DND-41 (cell line): ENCODE data around the gene HTRA1.

Source experiments
- ATAC-seq: fragments of 200-7000 bp; cut with Tn5 transposase; 3 replicates; pipeline ENCODE4 v1.9.1; 2021; ENCODE audit warnings: low read depth; ENCODE audit not compliant: insufficient read depth
- DNase-seq: peaks from one replicate; pipeline ENCODE4 v3.0.0-alpha.2; 2020
- H2AFZ ChIP-seq: 2 replicates; pipeline ENCODE4 v1.6.0; 2012; ENCODE audit warnings: low read depth, low read length
- H3K27ac ChIP-seq: 2 replicates; pipeline ENCODE4 v1.5.1; 2012; ENCODE audit warnings: low read length, inconsistent platforms
- H3K27me3 ChIP-seq: fragments of 200-600 bp; sonication (generic); 2 replicates; pipeline ENCODE4 v1.6.0; 2012; ENCODE audit warnings: low read length, mild to moderate bottlenecking, inconsistent platforms; ENCODE audit not compliant: insufficient read depth, poor library complexity
- H3K36me3 ChIP-seq: 2 replicates; pipeline ENCODE4 v1.5.1; 2012; ENCODE audit warnings: low read length, inconsistent platforms; ENCODE audit not compliant: insufficient read depth
- H3K4me1 ChIP-seq: 2 replicates; pipeline ENCODE4 v1.5.1; 2012; ENCODE audit warnings: mild to moderate bottlenecking, low read length; ENCODE audit not compliant: insufficient read depth
- H3K4me2 ChIP-seq: 2 replicates; pipeline ENCODE4 v1.6.0; 2012; ENCODE audit warnings: mild to moderate bottlenecking, moderate library complexity, low read length, inconsistent platforms; ENCODE audit not compliant: insufficient read depth
- H3K4me3 ChIP-seq, 2 experiments: fragments of 200-600 bp in 1 of 2; shearing (Covaris generic) in 1 of 2; 2 replicates each; pipeline ENCODE4 v1.5.1; 2012 to 2016; ENCODE audit warnings: inconsistent platforms in 2 of 2, low read length in 2 of 2, mild to moderate bottlenecking in 2 of 2, low read depth in 1 of 2, moderate library complexity in 1 of 2
- H3K79me2 ChIP-seq: 2 replicates; pipeline ENCODE4 v1.6.0; 2012; ENCODE audit warnings: low read length, inconsistent platforms; ENCODE audit not compliant: insufficient read depth
- H3K9ac ChIP-seq: 2 replicates; pipeline ENCODE4 v1.6.0; 2012; ENCODE audit warnings: low read depth, mild to moderate bottlenecking, inconsistent platforms, low read length, moderate library complexity
- H3K9me3 ChIP-seq: 2 replicates; pipeline ENCODE4 v1.5.1; 2012; ENCODE audit warnings: low read length, moderate library complexity, mild to moderate bottlenecking, inconsistent platforms; ENCODE audit not compliant: insufficient read depth, severe bottlenecking
- H4K20me1 ChIP-seq: 2 replicates; pipeline ENCODE4 v1.6.0; 2012; ENCODE audit warnings: low read length; ENCODE audit not compliant: insufficient read depth
- EZH2 ChIP-seq: IDR thresholded peaks from 3 replicates; pipeline ENCODE4 v1.6.1; 2012; ENCODE audit warnings: borderline replicate concordance, low read depth, mild to moderate bottlenecking, moderate library complexity, low read length, inconsistent platforms; ENCODE audit not compliant: severe bottlenecking
- TF ChIP-seq, protein P1 (sequence below): IDR thresholded peaks from 2 replicates; pipeline ENCODE4 v1.5.1; 2012; ENCODE audit warnings: borderline replicate concordance, low read length, moderate library complexity, mild to moderate bottlenecking; ENCODE audit not compliant: poor library complexity, severe bottlenecking; ENCODE audit errors: extremely low read depth

HTRA1 gene

GRCh38 chr10:122475100-122475499, 13.7 kb downstream of the HTRA1 start:
- Histone ChIP-seq H3K36me3 (no peaks in the 10 kb centered on the region), H3K9me3 (no peaks in the 10 kb centered on the region), H3K4me2 (no peak overlapping the region), H3K27me3 (no peaks in the 10 kb centered on the region), H3K79me2 (no peaks in the 10 kb centered on the region), H3K4me3 (no peak overlapping the region), H3K4me1 (no peaks in the 10 kb centered on the region), H3K27ac (no peak overlapping the region), H2AFZ (no peak overlapping the region), H4K20me1 (no peaks in the 10 kb centered on the region), H3K9ac (no peak overlapping the region)
- TF ChIP-seq, protein P1, sequence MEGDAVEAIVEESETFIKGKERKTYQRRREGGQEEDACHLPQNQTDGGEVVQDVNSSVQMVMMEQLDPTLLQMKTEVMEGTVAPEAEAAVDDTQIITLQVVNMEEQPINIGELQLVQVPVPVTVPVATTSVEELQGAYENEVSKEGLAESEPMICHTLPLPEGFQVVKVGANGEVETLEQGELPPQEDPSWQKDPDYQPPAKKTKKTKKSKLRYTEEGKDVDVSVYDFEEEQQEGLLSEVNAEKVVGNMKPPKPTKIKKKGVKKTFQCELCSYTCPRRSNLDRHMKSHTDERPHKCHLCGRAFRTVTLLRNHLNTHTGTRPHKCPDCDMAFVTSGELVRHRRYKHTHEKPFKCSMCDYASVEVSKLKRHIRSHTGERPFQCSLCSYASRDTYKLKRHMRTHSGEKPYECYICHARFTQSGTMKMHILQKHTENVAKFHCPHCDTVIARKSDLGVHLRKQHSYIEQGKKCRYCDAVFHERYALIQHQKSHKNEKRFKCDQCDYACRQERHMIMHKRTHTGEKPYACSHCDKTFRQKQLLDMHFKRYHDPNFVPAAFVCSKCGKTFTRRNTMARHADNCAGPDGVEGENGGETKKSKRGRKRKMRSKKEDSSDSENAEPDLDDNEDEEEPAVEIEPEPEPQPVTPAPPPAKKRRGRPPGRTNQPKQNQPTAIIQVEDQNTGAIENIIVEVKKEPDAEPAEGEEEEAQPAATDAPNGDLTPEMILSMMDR, result no peak
- no peak for TF ChIP-seq EZH2
- DNase-seq (no peak), ATAC-seq (no peak)

DNA sequence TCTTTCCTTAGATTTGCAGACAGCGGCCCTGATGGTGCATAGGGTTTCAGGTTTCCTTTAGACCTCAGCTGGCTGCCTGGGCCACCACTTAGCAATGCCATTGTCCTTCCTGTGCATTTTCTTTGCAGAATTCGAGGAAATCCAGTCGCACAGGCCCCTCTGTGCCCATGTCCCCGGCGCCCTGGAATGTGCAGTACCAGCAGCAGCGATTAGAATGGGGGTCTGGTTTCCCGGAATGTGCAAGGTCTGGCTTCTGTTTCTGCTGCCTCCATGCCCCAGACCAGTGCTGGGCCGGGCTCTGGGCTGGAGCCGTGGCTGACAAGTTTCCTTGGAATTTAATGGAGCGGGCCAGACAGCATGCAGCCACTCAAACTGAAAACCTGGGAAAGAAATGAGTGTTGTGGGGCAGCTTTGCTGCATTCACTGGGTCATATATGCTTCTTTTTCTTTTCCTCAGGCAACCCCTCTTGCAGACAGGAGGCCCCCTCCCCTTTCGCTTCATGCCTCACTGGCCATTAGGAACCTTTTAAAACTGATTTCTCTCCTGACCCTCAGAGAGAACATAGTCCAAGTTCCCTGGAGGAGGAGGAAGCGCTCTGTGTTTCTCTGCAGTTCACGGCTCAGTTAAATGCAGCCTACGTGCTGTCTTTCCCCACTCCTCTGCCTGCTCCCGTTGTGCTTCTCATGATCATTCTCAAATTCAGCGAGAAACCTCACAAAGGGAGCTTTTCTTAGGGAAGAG, 14.4 kb downstream of the HTRA1 start:
- H3K4me1 ChIP-seq, result no peaks in the 10 kb centered on the region
- DNase-seq, result no peak
- H3K79me2 ChIP-seq, result no peaks in the 10 kb centered on the region
- H3K4me2 ChIP-seq, result no peak overlapping the region
- TF ChIP-seq, protein P1, result no peak
- no peak for TF ChIP-seq EZH2
- no peaks in the 10 kb centered on the region for H3K9me3 ChIP-seq
- H3K4me3 ChIP-seq, result no peak overlapping the region
- H3K27ac ChIP-seq, result no peak overlapping the region
- H3K36me3 ChIP-seq, result no peaks in the 10 kb centered on the region
- ATAC-seq, result no peak
- no peaks in the 10 kb centered on the region for H4K20me1 ChIP-seq
- H3K9ac ChIP-seq, result no peak overlapping the region
- no peaks in the 10 kb centered on the region for H3K27me3 ChIP-seq
- no peak overlapping the region for H2AFZ ChIP-seq

DNA sequence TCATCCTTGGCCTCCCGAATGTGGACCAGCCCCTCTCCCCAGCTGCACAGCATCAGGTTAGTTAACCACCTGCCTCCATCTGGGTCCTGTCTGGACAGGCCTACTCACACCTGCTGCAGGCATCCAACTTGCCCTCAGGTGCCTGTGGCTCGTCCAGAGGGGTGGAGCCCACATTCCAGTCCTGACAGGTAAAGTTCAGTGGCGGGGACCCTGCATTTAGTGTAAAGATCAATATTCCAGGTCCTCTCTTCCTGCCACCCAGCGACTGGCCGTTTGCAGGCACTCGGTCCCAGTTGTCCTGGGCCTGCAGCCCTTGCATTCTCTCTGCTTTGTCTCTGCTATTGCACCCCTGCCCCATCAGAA, 15.0 kb downstream of the HTRA1 start:
- Histone ChIP-seq H3K4me3 (no peak overlapping the region), H3K4me2 (no peak overlapping the region), H3K36me3 (no peaks in the 10 kb centered on the region), H4K20me1 (no peaks in the 10 kb centered on the region), H3K79me2 (no peaks in the 10 kb centered on the region), H3K27ac (no peak overlapping the region), H3K27me3 (no peaks in the 10 kb centered on the region), H2AFZ (no peak overlapping the region), H3K9me3 (peaks cover 2% of the 10 kb centered on the region), H3K4me1 (no peaks in the 10 kb centered on the region), H3K9ac (no peak overlapping the region)
- ATAC-seq (no peak), DNase-seq (no peak)
- TF ChIP-seq, protein P1, result no peak
- no peak for TF ChIP-seq EZH2

- Histone ChIP-seq H3K36me3 (no peaks in the 10 kb centered on the region), H3K79me2 (no peaks in the 10 kb centered on the region), H3K27me3 (no peaks in the 10 kb centered on the region), H3K4me2 (no peak overlapping the region), H4K20me1 (no peaks in the 10 kb centered on the region), H2AFZ (no peak overlapping the region), H3K4me1 (no peaks in the 10 kb centered on the region), H3K4me3 (no peak overlapping the region), H3K9ac (no peak overlapping the region), H3K9me3 (peaks cover 2% of the 10 kb centered on the region), H3K27ac (no peak overlapping the region)
- DNase-seq (no peak), ATAC-seq (no peak)
- TF ChIP-seq, protein P1, result no peak
- no peak for TF ChIP-seq EZH2
Observed at GRCh38 chr10:122477436-122477835, 16.1 kb downstream of the HTRA1 start.
